Osteocyte (in vitro differentiated cells): Measurements from ENCODE around the gene SMYD2. TPM values are rescaled to one million over a fixed set of nuclear protein-coding genes. Genes with fewer than 3 reads are reported as not detected.
"Not testable (repeated sequence)": the region's sequence is repeated elsewhere in the genome, so short reads cannot be mapped to it uniquely, and the experiment has no call there.

Experiments
- DNase-seq: peaks from one replicate; pipeline ENCODE4 v3.0.0; 2021; ENCODE audit warnings: mixed read lengths; ENCODE audit not compliant: unreplicated experiment; ENCODE audit errors: extremely low spot score
- H3K27ac Mint-ChIP-seq: one replicate; pipeline ENCODE4 v1.8.0; 2021; ENCODE audit warnings: mild to moderate bottlenecking, mixed read lengths; ENCODE audit not compliant: unreplicated experiment
- H3K27me3 Mint-ChIP-seq: one replicate; pipeline ENCODE4 v1.8.0; 2021; ENCODE audit warnings: mixed read lengths; ENCODE audit not compliant: unreplicated experiment
- H3K36me3 Mint-ChIP-seq: one replicate; pipeline ENCODE4 v1.8.0; 2021; ENCODE audit warnings: mixed read lengths; ENCODE audit not compliant: unreplicated experiment
- H3K4me1 Mint-ChIP-seq: one replicate; pipeline ENCODE4 v1.8.0; 2021; ENCODE audit warnings: mixed read lengths; ENCODE audit not compliant: unreplicated experiment
- H3K4me3 Mint-ChIP-seq: one replicate; pipeline ENCODE4 v1.8.0; 2021; ENCODE audit warnings: mild to moderate bottlenecking, moderate library complexity, mixed read lengths; ENCODE audit not compliant: unreplicated experiment
- H3K9me3 Mint-ChIP-seq: one replicate; pipeline ENCODE4 v1.8.0; 2021; ENCODE audit warnings: mixed read lengths; ENCODE audit not compliant: unreplicated experiment
- total RNA-seq: library from RNA; stranded (reverse); gene quantifications from 2 replicates; pipeline ENCODE4 v1.2.1, GENCODE V29; 2021
- TF ChIP-seq, protein P1 (sequence below): fragments of 200-600 bp; sonication (generic); IDR thresholded peaks from 2 replicates; pipeline ENCODE4 v1.5.0; 2021; ENCODE audit warnings: antibody characterized with exemption, mild to moderate bottlenecking, moderate library complexity

The SMYD2 gene
- total RNA-seq, 1 donor from 2014 or later, result 44.7 TPM

DNA sequence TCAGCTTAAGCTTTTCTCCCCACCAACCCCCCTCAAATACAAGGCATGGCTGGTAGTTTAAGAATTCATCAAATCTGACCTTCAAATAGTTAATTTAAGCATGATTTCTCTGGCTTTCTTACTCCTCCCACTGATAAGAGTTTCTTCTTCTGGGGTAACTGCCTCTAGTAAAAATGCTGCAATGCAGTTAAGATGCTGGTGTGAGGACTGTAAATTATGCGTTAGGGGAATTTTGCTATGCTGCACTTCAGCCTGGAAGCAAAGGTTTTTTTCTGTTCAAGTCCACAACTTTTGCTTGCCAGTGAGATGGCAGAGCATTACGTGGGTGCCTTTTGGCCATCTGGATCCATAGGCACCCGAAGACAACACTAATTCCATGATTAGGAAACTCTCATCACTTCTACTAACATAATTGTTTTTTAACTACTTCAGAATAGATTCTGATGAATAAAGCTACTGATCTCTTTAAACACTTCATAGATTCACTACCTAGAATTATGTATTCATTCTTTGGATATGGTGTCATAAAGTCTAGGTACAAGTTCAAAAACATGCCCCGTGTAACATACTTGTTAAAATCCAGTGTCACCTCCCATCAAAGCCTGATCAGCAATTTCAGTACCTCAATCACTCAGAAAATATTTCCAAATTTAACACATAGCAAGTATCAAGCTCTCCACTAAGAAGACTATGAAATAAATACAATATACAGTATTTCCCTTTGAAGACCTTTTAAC, 8.8 kb upstream of the SMYD2 start:
- no peak overlapping the region for H3K27ac Mint-ChIP-seq
- peaks cover 1% of the 10 kb centered on the region for H3K36me3 Mint-ChIP-seq
- peaks cover 7% of the 10 kb centered on the region for H3K4me1 Mint-ChIP-seq
- TF ChIP-seq, protein P1, sequence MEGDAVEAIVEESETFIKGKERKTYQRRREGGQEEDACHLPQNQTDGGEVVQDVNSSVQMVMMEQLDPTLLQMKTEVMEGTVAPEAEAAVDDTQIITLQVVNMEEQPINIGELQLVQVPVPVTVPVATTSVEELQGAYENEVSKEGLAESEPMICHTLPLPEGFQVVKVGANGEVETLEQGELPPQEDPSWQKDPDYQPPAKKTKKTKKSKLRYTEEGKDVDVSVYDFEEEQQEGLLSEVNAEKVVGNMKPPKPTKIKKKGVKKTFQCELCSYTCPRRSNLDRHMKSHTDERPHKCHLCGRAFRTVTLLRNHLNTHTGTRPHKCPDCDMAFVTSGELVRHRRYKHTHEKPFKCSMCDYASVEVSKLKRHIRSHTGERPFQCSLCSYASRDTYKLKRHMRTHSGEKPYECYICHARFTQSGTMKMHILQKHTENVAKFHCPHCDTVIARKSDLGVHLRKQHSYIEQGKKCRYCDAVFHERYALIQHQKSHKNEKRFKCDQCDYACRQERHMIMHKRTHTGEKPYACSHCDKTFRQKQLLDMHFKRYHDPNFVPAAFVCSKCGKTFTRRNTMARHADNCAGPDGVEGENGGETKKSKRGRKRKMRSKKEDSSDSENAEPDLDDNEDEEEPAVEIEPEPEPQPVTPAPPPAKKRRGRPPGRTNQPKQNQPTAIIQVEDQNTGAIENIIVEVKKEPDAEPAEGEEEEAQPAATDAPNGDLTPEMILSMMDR, result no peak
- no peak overlapping the region for H3K4me3 Mint-ChIP-seq
- DNase-seq, result no peak
- peaks cover 4% of the 10 kb centered on the region for H3K27me3 Mint-ChIP-seq
- H3K9me3 Mint-ChIP-seq, result no peaks in the 10 kb centered on the region

DNA sequence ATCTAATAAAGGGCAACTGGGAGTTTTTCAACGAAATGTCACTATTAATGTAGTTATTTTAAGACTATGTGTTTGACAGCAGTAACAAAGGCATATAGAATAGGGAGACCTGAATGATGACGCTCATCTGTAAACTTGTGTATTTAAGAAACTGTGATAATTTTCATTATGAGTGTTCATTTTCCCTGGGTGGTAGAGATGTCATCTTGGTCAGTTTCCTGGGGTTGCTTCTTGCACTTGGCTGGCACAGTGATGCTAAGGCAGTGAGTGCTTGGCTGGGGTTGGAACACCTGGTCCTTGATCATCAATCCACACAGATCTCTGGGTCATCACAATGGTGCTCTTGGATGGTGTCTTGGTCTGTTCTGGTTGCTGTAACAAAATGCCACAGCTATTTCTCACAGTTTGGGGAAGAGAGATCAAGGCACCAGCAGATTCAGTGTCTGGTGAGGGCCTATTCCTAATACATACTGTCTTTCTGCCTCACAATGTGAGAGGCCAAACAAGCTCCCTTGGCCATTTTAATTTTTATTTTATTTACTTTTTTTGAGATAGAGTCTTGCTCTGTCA, 7.9 kb upstream of the SMYD2 start:
- peaks cover 4% of the 10 kb centered on the region for H3K27me3 Mint-ChIP-seq
- peaks cover 2% of the 10 kb centered on the region for H3K36me3 Mint-ChIP-seq
- peaks cover 14% of the 10 kb centered on the region for H3K4me1 Mint-ChIP-seq
- no peaks in the 10 kb centered on the region for H3K9me3 Mint-ChIP-seq
- H3K4me3 Mint-ChIP-seq, result no peak overlapping the region
- TF ChIP-seq, protein P1, result no peak
- no peak overlapping the region for H3K27ac Mint-ChIP-seq
- no peak for DNase-seq

DNA sequence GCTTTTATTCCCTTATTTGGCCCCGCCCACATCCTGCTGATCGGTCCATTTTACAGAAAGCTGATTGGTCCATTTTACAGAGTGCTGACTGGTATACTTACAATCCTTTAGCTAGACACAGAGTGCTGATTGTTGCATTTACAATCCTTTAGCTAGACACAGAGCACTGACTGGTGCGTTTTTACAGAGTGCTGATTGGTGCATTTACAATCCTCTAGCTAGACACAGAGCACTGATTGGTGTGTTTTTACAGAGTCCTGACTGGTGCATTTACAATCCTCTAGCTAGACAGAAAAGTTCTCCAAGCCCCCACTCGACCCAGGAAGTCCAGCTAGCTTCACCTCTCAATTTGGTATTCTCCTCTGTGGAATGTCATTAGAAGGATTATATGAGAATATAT, 5.3 kb upstream of the SMYD2 start:
- H3K36me3 Mint-ChIP-seq, H3K4me3 Mint-ChIP-seq, DNase-seq, H3K27me3 Mint-ChIP-seq, H3K9me3 Mint-ChIP-seq, H3K27ac Mint-ChIP-seq: not testable (repeated sequence)
- peaks cover 31% of the 10 kb centered on the region for H3K4me1 Mint-ChIP-seq

DNA sequence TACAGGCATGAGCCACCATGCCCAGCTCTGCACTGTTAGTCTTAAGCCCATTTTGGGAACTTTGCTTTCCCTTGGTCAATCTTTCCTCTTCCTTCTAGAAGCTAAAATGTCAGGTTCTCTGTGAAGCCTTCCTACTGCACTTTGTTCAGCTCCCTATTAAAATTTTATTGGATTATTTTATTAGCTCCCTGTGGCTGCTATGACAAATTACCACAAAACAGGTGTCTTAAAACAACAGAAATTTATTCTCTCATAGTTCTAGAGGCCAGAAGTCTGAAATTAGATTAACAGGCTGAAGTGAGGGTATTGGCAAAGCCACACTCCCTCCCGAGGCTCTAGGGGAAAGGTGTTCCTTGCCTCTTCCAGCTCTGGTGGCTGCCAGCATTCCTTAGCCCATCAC, 4.2 kb upstream of the SMYD2 start:
- peaks cover 2% of the 10 kb centered on the region for H3K36me3 Mint-ChIP-seq
- no peak overlapping the region for H3K4me3 Mint-ChIP-seq
- H3K27me3 Mint-ChIP-seq, result no peaks in the 10 kb centered on the region
- peaks cover 28% of the 10 kb centered on the region for H3K4me1 Mint-ChIP-seq
- TF ChIP-seq, protein P1, result no peak
- DNase-seq, result no peak
- no peaks in the 10 kb centered on the region for H3K9me3 Mint-ChIP-seq
- no peak overlapping the region for H3K27ac Mint-ChIP-seq

DNA sequence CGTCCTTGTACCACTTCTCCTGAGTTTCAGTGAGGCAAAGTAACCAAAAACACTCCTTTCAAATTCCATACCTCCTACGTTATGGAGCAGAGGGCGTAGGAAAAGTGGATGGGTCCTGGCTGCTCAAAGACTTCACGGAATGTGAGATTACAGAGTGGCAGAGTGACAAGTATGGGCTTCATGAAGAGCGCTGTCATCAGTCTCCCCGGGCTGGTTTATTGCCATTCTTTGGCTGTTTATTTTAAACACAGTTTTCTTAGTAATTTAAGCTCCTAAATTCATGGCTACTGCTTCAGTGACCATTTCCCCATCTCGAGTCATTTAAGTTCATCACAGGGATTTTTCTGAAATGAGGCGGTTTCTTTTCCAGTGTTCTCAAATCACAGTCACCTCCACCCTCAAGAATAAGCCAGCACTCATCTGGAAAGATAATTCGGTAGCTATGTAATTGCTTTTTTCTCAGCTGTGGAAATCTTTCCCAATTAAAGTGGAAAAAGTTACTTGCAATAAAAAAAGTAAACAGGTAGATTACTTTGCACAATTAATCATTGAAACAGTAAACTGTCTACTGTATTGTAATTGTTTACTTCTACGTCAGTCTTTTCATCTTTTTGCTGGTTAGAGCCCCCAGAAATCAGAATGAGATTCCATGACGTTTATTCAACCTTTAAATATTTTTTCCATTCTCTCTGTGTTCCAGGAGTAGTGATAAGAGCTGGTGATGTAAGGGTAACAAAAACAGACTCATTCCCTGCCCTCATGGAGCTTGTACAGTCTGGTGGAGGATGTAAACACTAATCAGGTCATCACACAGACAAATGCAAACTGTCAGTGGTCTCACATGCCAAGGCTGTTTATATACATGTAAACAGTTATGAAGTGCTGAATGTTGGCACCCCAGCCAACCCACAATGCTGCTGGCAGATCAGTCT, 3.0 kb upstream of the SMYD2 start:
- no peak for DNase-seq
- H3K4me3 Mint-ChIP-seq, result peak overlapping the region; percentile 15
- no peaks in the 10 kb centered on the region for H3K9me3 Mint-ChIP-seq
- H3K36me3 Mint-ChIP-seq, result peaks cover 2% of the 10 kb centered on the region
- peaks cover 39% of the 10 kb centered on the region for H3K4me1 Mint-ChIP-seq
- TF ChIP-seq, protein P1, result no peak
- no peaks in the 10 kb centered on the region for H3K27me3 Mint-ChIP-seq
- H3K27ac Mint-ChIP-seq, result peak overlapping the region; percentile 62
